Effector memory CD4-positive, alpha-beta T cell (primary cell): ENCODE data around the gene STRN4.
"Not testable (repeated sequence)": the region's sequence is repeated elsewhere in the genome, so short reads cannot be mapped to it uniquely, and the experiment has no call there.

Source experiments
- DNase-seq, 3 donors: peaks; one replicate each; pipeline ENCODE4 v3.0.0-alpha.2; 2020
- H3K27ac ChIP-seq: 2 replicates; pipeline ENCODE4 v1.7.0; 2013; ENCODE audit warnings: mild to moderate bottlenecking, low read length, moderate library complexity; ENCODE audit not compliant: insufficient read depth, poor library complexity, severe bottlenecking
- H3K27me3 ChIP-seq: replicated peaks from 2 replicates; pipeline ENCODE4 v1.7.0; 2013; ENCODE audit warnings: mild to moderate bottlenecking, low read length; ENCODE audit not compliant: insufficient read depth, control insufficient read depth, poor library complexity, severe bottlenecking
- H3K36me3 ChIP-seq: 2 replicates; pipeline ENCODE4 v1.7.0; 2013; ENCODE audit warnings: mild to moderate bottlenecking, low read length, moderate library complexity; ENCODE audit not compliant: control insufficient read depth, insufficient read depth
- H3K4me1 ChIP-seq: 2 replicates; pipeline ENCODE4 v1.7.0; 2013; ENCODE audit warnings: low read length, mild to moderate bottlenecking; ENCODE audit not compliant: control insufficient read depth, insufficient read depth, poor library complexity, severe bottlenecking
- H3K4me3 ChIP-seq: 2 replicates; pipeline ENCODE4 v1.7.0; 2013; ENCODE audit warnings: low read length, low read depth, mild to moderate bottlenecking; ENCODE audit not compliant: insufficient read depth, poor library complexity, severe bottlenecking
- H3K9me3 ChIP-seq: 2 replicates; pipeline ENCODE4 v1.7.0; 2013; ENCODE audit warnings: mild to moderate bottlenecking, low read length, moderate library complexity; ENCODE audit not compliant: control insufficient read depth

Gene STRN4

GRCh38 chr19:46773018-46773399 is 26.8 kb upstream of the STRN4 start:
- DNase-seq, result no peak
- Histone ChIP-seq H3K27ac (no peak overlapping the region), H3K27me3 (no peaks in the 10 kb centered on the region), H3K9me3 (no peaks in the 10 kb centered on the region), H3K4me1 (no peaks in the 10 kb centered on the region), H3K4me3 (no peak overlapping the region), H3K36me3 (peaks cover 24% of the 10 kb centered on the region)

DNA sequence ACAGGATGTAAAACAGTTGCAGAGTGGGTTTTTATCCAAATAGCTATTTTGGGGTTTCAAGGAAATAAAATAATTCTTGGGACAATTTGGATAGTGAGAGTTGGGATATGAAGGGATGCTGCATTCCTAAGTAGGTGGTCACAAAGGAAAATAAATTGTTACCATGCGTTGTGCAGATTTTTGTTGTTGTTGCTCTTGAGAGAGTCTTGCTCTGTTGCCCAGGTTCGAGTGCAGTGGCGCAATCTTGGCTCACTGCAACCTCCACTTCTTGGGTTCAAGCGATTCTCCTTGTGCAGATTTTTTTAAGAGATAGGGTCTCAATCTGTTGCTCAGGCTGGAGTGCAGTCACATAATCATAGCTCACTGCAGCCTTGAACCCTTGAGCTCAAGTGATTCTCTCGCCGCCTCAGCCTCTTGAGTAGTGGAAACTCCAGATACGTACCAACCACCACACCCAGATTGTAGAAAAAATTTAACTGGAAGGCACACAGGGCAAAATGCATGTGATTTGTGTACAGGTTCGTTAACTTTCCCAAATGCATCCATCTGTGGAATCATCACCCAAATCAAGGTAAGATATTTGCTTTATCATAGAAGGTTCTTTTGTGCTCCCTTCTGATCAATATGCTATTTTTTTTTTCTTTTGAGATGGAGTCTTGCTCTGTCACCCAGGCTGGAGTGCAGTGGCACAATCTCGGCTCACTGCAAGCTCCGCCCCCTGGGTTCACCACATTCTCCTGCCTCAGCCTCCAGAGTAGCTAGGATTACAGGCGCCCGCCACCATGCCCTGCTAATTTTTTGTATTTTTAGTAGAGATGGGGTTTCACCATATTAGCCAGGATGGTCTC is 26.1 kb upstream of the STRN4 start:
- H3K27me3 ChIP-seq, result no peaks in the 10 kb centered on the region
- H3K9me3 ChIP-seq, result no peaks in the 10 kb centered on the region
- no peaks in the 10 kb centered on the region for H3K4me1 ChIP-seq
- H3K27ac ChIP-seq, result no peak overlapping the region
- H3K4me3 ChIP-seq, result no peak overlapping the region
- peaks cover 24% of the 10 kb centered on the region for H3K36me3 ChIP-seq
- DNase-seq, result no peak

- not testable (repeated sequence) for H3K27me3 ChIP-seq, DNase-seq, H3K4me3 ChIP-seq, H3K27ac ChIP-seq, H3K9me3 ChIP-seq, H3K36me3 ChIP-seq, H3K4me1 ChIP-seq
Observed at GRCh38 chr19:46768746-46769145, 22.5 kb upstream of the STRN4 start.

- no peak overlapping the region for H3K27ac ChIP-seq
- H3K4me3 ChIP-seq, result no peak overlapping the region
- no peaks in the 10 kb centered on the region for H3K27me3 ChIP-seq
- H3K9me3 ChIP-seq, result no peaks in the 10 kb centered on the region
- H3K36me3 ChIP-seq, result no peaks in the 10 kb centered on the region
- H3K4me1 ChIP-seq, result no peaks in the 10 kb centered on the region
- peak; percentile 38 to 45 (median 44) for DNase-seq
Observed at GRCh38 chr19:46766569-46767317, 20.5 kb upstream of the STRN4 start.

GRCh38 chr19:46764817-46765291 is 18.6 kb upstream of the STRN4 start:
- no peaks in the 10 kb centered on the region for H3K36me3 ChIP-seq
- H3K27me3 ChIP-seq, result no peaks in the 10 kb centered on the region
- H3K4me3 ChIP-seq, result no peak overlapping the region
- no peaks in the 10 kb centered on the region for H3K4me1 ChIP-seq
- no peak overlapping the region for H3K27ac ChIP-seq
- no peak for DNase-seq
- H3K9me3 ChIP-seq, result no peaks in the 10 kb centered on the region

- H3K27ac ChIP-seq, result no peak overlapping the region
Observed at GRCh38 chr19:46762245-46762890, 16.1 kb upstream of the STRN4 start.

GRCh38 chr19:46761418-46761831 is 15.2 kb upstream of the STRN4 start:
- DNase-seq, result no peak
- peaks cover 4% of the 10 kb centered on the region for H3K36me3 ChIP-seq
- H3K9me3 ChIP-seq, result no peaks in the 10 kb centered on the region
- H3K4me1 ChIP-seq, result peaks cover 2% of the 10 kb centered on the region
- H3K27me3 ChIP-seq, result no peaks in the 10 kb centered on the region
- H3K27ac ChIP-seq, result no peak overlapping the region
- no peak overlapping the region for H3K4me3 ChIP-seq

More at GRCh38 chr19:46762245-46762890, 16.1 kb upstream of the STRN4 start:
- Histone ChIP-seq H3K36me3 (no peaks in the 10 kb centered on the region), H3K9me3 (no peaks in the 10 kb centered on the region), H3K27me3 (no peaks in the 10 kb centered on the region), H3K4me1 (no peaks in the 10 kb centered on the region), H3K4me3 (no peak overlapping the region)
- DNase-seq, result no peak

GRCh38 chr19:46760897-46761296 is 14.6 kb upstream of the STRN4 start:
- not testable (repeated sequence) for H3K4me3 ChIP-seq, H3K27me3 ChIP-seq, H3K4me1 ChIP-seq, H3K27ac ChIP-seq, DNase-seq, H3K36me3 ChIP-seq, H3K9me3 ChIP-seq

DNA sequence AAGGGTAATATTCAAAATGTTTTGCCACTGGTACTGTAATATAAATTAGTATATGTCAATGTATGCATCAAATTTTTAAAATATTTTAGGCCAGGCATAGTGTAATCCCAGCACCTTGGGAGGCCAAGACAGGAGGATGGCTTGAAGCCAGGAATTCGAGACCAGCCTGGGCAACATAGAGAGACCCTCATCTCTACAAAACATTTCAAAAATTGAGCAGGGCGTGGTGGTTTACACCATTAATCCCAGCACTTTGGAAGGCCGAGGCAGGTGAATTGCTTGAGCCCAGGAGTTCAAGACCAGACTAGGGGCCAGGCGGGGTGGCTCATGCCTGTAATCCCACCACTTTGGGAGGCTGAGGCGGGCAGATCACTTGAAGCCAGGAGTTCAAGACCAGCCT is 14.1 kb upstream of the STRN4 start:
- DNase-seq, result no peak
- H3K9me3 ChIP-seq, result no peaks in the 10 kb centered on the region
- H3K27me3 ChIP-seq, result no peaks in the 10 kb centered on the region
- H3K4me1 ChIP-seq, result peaks cover 2% of the 10 kb centered on the region
- H3K27ac ChIP-seq, result no peak overlapping the region
- peaks cover 6% of the 10 kb centered on the region for H3K36me3 ChIP-seq
- no peak overlapping the region for H3K4me3 ChIP-seq
